Colon (tissue), 2 donors: ENCODE results near the gene PGAP3.
"Not testable (repeated sequence)": the region's sequence is repeated elsewhere in the genome, so short reads cannot be mapped to it uniquely, and the experiment has no call there.

Experiments used
- FAIRE-seq: peaks from 2 replicates; lab custom pipeline; 2012; peaks lifted over from hg19 to GRCh38; lab: Jason Lieb, UNC
- donor health status: control.
- donor health status: control.

Gene PGAP3

GRCh38 chr17:39715375-39716072, 27.7 kb upstream of the PGAP3 start:
- no peak for FAIRE-seq

GRCh38 chr17:39714234-39714633, 26.4 kb upstream of the PGAP3 start:
- FAIRE-seq: no peak

GRCh38 chr17:39711851-39712250, 24.0 kb upstream of the PGAP3 start:
- FAIRE-seq: no peak

DNA sequence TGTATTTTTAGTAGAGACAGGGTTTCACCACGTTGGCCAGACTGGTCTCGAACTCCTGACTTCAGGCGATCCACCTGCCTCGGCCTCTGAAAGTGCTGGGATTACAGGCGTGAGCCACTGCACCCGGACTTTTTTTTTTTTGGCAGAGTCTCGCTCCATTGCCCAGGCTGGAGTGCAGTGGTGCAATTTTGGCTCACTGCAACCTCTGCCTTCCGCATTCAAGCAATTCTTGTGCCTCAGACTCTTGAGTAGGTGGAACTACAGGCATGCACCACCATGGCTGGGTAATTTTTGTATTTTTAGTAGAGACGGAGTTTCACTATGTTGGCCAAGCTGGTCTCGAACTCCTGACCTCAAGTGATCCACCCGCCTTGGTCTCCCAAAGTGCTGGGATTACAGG, 23.2 kb upstream of the PGAP3 start:
- FAIRE-seq: not testable (repeated sequence)

- FAIRE-seq: no peak
Measured at GRCh38 chr17:39709998-39710964, 22.4 kb upstream of the PGAP3 start.

DNA sequence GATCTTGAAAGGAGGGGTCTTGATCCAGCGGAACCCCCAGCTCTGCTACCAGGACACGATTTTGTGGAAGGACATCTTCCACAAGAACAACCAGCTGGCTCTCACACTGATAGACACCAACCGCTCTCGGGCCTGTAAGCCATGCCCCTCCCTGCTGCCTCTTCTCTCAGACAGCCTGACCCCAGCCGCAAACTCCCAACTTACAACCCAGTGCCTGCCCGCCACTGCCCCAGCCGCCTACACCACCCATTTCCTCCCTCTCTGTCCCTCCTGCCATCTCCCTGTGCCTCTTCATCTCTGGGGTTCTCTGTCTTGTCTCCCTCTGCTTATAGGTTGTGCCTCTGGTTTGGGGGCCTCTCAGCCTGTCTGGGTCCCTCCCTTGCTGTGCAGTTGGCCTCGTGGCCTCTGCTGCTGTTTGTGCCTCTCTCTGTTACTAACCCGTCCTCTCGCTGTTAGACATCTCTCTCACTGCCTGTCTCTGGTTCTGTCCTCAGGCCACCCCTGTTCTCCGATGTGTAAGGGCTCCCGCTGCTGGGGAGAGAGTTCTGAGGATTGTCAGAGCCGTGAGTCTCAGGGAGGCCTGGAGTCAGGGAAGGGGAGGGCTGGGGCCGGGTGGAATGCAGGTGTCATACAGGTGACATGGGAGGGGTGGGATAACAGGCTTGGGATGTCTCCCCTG, 21.6 kb upstream of the PGAP3 start:
- FAIRE-seq: no peak

DNA sequence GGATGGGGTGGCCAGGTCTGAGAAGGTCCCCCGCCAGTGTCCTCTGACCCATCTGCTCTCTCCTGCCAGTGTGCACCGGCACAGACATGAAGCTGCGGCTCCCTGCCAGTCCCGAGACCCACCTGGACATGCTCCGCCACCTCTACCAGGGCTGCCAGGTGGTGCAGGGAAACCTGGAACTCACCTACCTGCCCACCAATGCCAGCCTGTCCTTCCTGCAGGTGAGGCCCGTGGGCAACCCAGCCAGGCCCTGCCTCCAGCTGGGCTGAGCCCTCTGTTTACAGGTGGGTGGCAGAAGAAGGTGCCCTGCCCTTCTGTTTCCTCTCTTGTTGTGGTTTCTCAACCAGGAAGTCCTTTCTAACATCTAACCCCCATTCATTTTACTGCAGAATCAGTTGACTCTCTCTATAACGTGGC, 19.1 kb upstream of the PGAP3 start:
- FAIRE-seq: no peak

GRCh38 chr17:39706383-39706782, 18.5 kb upstream of the PGAP3 start:
- no peak for FAIRE-seq

GRCh38 chr17:39705786-39706348, 18.0 kb upstream of the PGAP3 start:
- no peak for FAIRE-seq

- FAIRE-seq: no peak
Measured at GRCh38 chr17:39704821-39705551, 17.1 kb upstream of the PGAP3 start.

- no peak for FAIRE-seq
Measured at GRCh38 chr17:39703913-39704312, 16.1 kb upstream of the PGAP3 start.

DNA sequence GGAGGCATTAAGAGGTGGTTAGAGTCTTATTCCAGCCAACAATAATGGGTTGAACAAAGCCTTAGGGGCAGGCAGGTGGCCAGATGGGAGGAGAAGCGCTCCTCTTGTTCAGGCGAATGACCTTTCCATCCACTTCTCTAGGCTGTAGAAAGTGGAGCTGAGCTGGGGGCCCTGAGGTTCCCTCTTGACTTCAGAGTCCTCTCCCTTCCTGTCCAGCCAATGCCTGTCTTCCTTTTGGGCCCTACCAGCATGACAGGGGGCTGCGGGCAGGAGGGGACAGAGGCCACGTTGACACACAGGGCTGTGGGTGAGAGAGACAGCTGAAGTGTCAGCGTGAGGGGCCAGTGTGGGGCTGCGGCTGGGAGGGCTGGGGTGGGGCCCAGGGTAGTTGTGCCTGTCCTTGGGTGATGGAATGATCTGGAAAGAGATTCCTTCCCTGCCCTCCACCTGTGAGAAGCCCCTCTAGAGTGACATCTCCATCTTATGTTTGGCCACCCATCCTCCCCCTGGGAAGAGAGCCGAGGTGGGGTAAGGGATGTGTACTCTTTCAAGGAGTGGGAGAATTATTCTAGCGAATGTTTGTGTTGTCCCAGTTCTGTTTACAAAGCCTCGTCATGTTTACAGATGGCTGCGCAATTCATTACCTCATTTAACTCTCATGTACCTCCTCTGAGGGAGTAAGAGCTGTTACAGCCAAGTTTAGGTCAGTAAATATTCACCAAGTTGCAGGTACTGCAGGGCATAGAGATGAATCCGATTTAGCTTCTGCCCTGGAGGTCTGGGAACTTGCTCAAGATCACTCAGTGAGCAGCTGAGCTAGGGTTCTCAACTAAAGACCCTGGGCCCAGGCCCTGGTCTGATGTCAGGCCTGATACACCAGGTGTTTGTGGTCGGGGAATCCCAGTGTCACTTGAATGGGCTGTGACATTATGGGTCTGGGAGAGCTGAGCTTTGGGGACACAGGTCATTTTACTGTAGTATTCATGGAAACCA, 15.3 kb upstream of the PGAP3 start:
- FAIRE-seq: no peak

DNA sequence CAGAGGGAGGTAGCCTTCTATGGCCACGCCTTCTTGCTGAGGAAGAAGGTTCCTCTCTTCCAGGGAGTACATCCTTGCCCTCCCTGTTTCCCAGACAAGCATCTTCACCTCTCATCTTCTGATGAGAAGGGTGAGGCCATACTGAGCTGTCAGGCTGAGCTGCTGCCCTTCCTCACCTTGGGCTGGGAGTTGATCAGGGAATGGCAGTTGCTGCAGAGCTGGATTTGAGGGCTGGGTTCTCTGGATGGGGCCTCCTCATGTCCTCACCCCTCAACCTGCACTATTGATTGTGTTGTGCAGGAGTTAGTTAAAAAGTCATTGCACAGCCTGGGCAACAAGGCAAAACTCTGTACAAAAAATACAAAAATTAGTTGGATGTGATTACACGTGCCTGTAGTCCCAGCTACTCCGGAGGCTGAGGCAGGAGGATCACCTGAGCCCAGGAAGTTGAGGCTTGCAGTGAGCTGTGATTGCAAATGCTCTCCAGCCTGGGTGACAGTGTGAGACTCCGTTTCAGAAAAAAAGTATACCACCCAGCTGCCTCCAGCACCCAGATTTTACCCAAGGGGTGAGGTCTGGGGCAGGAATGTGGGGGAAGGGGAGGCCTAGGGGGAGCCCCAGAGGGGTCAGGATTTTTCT, 14.0 kb upstream of the PGAP3 start:
- no peak for FAIRE-seq

DNA sequence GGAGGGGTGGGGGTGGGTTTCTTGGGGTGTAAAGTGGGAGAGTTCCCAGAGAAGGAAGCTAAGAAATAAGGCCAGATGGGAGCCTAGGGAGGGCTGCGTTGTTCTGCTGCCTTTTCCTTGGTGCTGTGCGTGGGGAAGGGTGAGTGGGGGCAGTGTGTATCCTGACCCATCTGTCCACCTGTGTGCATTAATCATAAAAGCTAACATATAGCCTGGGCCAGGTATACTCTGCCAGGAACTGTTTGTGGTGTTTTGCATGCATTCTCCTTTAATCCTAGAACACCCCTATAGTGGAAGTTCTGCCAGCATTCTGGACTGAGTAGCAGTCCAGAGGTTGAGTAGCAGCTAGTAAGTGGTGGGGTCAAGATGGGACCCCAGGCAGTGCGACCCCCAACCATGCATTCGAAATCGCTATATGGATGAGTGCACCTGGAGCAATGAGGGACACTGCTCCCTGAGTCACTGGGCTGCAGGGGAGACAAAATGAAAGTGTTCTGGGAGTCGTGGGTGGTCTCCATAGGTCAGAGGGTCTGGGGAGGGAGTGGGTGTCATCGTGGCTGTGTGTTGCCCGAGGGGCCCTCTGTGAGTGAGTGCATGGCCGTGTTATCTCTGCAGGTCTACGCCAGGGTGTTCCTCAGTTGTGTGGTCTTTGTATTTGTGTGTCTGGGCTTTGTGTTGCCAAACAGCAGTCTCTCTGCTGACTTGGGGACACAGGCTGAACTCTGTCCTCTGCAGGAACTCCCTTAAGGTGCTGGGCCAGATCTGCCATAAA, 13.3 kb upstream of the PGAP3 start:
- no peak for FAIRE-seq

- FAIRE-seq: no peak
Measured at GRCh38 chr17:39700148-39700987, 12.5 kb upstream of the PGAP3 start.

DNA sequence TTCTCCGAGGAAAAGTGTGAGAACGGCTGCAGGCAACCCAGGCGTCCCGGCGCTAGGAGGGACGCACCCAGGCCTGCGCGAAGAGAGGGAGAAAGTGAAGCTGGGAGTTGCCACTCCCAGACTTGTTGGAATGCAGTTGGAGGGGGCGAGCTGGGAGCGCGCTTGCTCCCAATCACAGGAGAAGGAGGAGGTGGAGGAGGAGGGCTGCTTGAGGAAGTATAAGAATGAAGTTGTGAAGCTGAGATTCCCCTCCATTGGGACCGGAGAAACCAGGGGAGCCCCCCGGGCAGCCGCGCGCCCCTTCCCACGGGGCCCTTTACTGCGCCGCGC, 11.9 kb upstream of the PGAP3 start, which contains the start of gene ERBB2:
TSS of gene ERBB2 (plus strand) at position 247 of the 330 bp plus-strand sequence. CDS start 175 bp downstream, outside the sequence.
- FAIRE-seq: no peak

DNA sequence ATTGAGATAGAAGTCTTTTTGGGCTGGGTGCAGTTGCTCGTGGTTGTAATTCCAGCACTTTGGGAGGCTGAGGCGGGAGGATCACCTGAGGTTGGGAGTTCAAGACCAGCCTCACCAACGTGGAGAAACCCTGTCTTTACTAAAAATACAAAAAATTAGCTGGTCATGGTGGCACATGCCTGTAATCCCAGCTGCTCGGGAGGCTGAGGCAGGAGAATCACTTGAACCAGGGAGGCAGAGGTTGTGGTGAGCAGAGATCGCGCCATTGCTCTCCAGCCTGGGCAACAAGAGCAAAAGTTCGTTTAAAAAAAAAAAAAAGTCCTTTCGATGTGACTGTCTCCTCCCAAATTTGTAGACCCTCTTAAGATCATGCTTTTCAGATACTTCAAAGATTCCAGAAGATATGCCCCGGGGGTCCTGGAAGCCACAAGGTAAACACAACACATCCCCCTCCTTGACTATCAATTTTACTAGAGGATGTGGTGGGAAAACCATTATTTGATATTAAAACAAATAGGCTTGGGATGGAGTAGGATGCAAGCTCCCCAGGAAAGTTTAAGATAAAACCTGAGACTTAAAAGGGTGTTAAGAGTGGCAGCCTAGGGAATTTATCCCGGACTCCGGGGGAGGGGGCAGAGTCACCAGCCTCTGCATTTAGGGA, 11.4 kb upstream of the PGAP3 start:
- not testable (repeated sequence) for FAIRE-seq

DNA sequence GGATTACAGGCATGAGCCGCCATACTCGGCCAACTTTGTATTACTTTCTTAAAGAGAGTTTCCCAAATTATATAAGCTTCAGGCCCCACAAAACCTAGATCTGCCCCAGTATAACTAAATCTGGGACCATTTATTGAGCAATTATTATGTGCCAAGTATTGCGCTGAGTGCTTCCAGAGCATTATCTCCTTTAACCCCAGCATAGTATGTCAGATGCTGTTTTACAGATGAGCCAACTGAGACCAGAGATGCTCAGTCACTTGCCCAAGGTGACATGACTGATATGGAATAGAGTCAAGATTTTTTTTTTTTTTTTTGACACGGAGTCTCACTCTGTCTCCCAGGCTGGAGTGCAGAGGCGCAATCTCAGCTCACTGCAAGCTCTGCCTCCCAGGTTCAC, 10.1 kb upstream of the PGAP3 start:
- no peak for FAIRE-seq
